Neural cell (in vitro differentiated cells): ENCODE results near the gene CHAC2. TPM values are rescaled to one million over a fixed set of nuclear protein-coding genes. Genes with fewer than 3 reads are reported as not detected.

ENCODE experiments used
- H2AFZ ChIP-seq: fragments of 200-600, 300-800 bp; sonication (generic), shearing (Covaris generic); 2 replicates; pipeline ENCODE4 v1.6.0; 2014; ENCODE audit warnings: low read depth, mild to moderate bottlenecking, antibody characterized with exemption, low read length, moderate library complexity
- H3F3A ChIP-seq: fragments of 200-600 bp; shearing (Covaris generic); 2 replicates; pipeline ENCODE4 v1.6.1; 2016; ENCODE audit warnings: mild to moderate bottlenecking, moderate library complexity, mixed read lengths, antibody characterized with exemption, low read length; ENCODE audit not compliant: insufficient read depth, poor library complexity, severe bottlenecking
- H3K27ac ChIP-seq: fragments of 200-600, 300-800 bp; sonication (generic), shearing (Covaris generic); 2 replicates; pipeline ENCODE4 v1.5.1; 2014; ENCODE audit warnings: mild to moderate bottlenecking, low read length, moderate library complexity
- H3K27me3 ChIP-seq: fragments of 300-800, 200-600 bp; sonication (generic), shearing (Covaris generic); 2 replicates; pipeline ENCODE4 v1.6.0; 2014; ENCODE audit warnings: mild to moderate bottlenecking, low read depth, low read length, moderate library complexity; ENCODE audit not compliant: insufficient read depth
- H3K36me3 ChIP-seq: fragments of 300-800, 200-600 bp; sonication (generic), shearing (Covaris generic); 2 replicates; pipeline ENCODE4 v1.5.1; 2014; ENCODE audit warnings: mild to moderate bottlenecking, antibody characterized with exemption, low read length, moderate library complexity; ENCODE audit not compliant: insufficient read depth
- H3K4me2 ChIP-seq: fragments of 300-800, 200-600 bp; sonication (generic), shearing (Covaris generic); 2 replicates; pipeline ENCODE4 v1.6.0; 2014; ENCODE audit warnings: mild to moderate bottlenecking, low read length
- H3K4me3 ChIP-seq: fragments of 300-800, 200-600 bp; sonication (generic), shearing (Covaris generic); 2 replicates; pipeline ENCODE4 v1.5.1; 2014; ENCODE audit warnings: mild to moderate bottlenecking, low read length, moderate library complexity
- H3K79me2 ChIP-seq: fragments of 200-600 bp; shearing (Covaris generic); replicated peaks from 2 replicates; pipeline ENCODE4 v1.6.0; 2014; ENCODE audit warnings: mild to moderate bottlenecking, low read length, moderate library complexity; ENCODE audit not compliant: insufficient read depth
- H3K9ac ChIP-seq: fragments of 300-800, 200-600 bp; sonication (generic), shearing (Covaris generic); 2 replicates; pipeline ENCODE4 v1.6.1; 2016; ENCODE audit warnings: mild to moderate bottlenecking, low read length, mixed read lengths
- H3K9me2 ChIP-seq: fragments of 200-600 bp; shearing (Covaris generic); 2 replicates; pipeline ENCODE4 v1.6.1; 2016; ENCODE audit warnings: mild to moderate bottlenecking, low read length, mixed read lengths; ENCODE audit not compliant: insufficient read depth
- H3K9me3 ChIP-seq: fragments of 200-600, 300-800 bp; sonication (generic), shearing (Covaris generic); 2 replicates; pipeline ENCODE4 v1.6.1; 2016; ENCODE audit warnings: mild to moderate bottlenecking, mixed run types, low read length, moderate library complexity, mixed read lengths
- H4K20me1 ChIP-seq: fragments of 200-600 bp; shearing (Covaris generic); 2 replicates; pipeline ENCODE4 v1.6.1; 2016; ENCODE audit warnings: mild to moderate bottlenecking, mixed run types; ENCODE audit not compliant: insufficient read depth
- EP300 ChIP-seq: fragments of 450-650 bp; conservative IDR thresholded peaks from 2 replicates; pipeline ENCODE4 v1.6.1; 2014; ENCODE audit warnings: antibody characterized with exemption, mild to moderate bottlenecking, moderate library complexity; ENCODE audit not compliant: poor library complexity, severe bottlenecking
- EZH2 ChIP-seq: fragments of 200-600, 300-800 bp; shearing (Covaris generic), sonication (generic); IDR thresholded peaks from 2 replicates; pipeline ENCODE4 v1.6.1; 2014; ENCODE audit warnings: antibody characterized with exemption, low read length, borderline replicate concordance, mild to moderate bottlenecking; ENCODE audit not compliant: insufficient read depth, poor library complexity, severe bottlenecking
- REST ChIP-seq: IDR thresholded peaks from 2 replicates; pipeline ENCODE4 v1.6.1; 2012; ENCODE audit warnings: borderline replicate concordance
- SMC3 ChIP-seq: fragments of 450-650 bp; conservative IDR thresholded peaks from 2 replicates; pipeline ENCODE4 v1.6.1; 2014; ENCODE audit warnings: antibody characterized with exemption, mild to moderate bottlenecking, moderate library complexity; ENCODE audit not compliant: poor library complexity
- TAF1 ChIP-seq: IDR thresholded peaks from 2 replicates; pipeline ENCODE4 v1.6.1; 2012; ENCODE audit warnings: low read depth
- polyA plus RNA-seq: library from polyadenylated mRNA; depleted of rRNA; stranded (reverse); fragments of >200 nt; gene quantifications from 2 replicates; pipeline ENCODE4 v1.2.3, GENCODE V29; 2014
- TF ChIP-seq, protein P1 (sequence below): fragments of 450-650 bp; IDR thresholded peaks from 2 replicates; pipeline ENCODE4 v1.5.1; 2014; ENCODE audit warnings: antibody characterized with exemption, mild to moderate bottlenecking, moderate library complexity; ENCODE audit not compliant: poor library complexity, severe bottlenecking

Gene CHAC2
- polyA plus RNA-seq, 1 donor from 2014 or later, result 7.7 TPM

DNA sequence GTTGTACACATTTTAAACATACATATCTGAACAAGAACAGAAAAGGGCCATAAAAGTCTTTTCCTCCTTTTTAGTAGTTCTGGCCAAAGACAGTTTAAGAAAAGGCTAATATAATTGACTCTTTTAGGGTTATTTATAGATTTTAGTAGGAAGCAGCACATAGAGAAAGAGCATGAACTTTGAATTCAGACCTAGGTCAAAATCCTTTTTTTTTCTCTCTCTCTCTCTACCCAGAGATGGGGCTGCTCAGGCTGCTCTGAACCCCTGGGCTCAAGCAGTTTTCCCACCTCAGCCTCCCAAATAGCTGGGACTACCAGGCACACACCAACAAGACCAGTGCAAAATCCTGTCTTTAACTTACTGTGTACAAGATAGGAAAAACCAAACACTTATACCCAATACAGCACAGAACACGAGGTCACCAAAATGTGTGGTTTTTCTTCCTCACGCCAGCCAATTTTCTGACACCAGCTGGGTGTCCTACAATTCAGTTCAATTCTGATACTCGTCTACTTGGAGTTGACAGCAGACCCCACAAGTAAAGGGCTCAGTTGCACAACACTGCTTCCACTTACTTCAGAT is 51.3 kb downstream of the CHAC2 start:
- TF ChIP-seq TAF1, result no peak
- TF ChIP-seq EZH2, result no peak
- TF ChIP-seq EP300, result no peak
- no peak for TF ChIP-seq REST
- TF ChIP-seq, protein P1, sequence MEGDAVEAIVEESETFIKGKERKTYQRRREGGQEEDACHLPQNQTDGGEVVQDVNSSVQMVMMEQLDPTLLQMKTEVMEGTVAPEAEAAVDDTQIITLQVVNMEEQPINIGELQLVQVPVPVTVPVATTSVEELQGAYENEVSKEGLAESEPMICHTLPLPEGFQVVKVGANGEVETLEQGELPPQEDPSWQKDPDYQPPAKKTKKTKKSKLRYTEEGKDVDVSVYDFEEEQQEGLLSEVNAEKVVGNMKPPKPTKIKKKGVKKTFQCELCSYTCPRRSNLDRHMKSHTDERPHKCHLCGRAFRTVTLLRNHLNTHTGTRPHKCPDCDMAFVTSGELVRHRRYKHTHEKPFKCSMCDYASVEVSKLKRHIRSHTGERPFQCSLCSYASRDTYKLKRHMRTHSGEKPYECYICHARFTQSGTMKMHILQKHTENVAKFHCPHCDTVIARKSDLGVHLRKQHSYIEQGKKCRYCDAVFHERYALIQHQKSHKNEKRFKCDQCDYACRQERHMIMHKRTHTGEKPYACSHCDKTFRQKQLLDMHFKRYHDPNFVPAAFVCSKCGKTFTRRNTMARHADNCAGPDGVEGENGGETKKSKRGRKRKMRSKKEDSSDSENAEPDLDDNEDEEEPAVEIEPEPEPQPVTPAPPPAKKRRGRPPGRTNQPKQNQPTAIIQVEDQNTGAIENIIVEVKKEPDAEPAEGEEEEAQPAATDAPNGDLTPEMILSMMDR, result no peak
- TF ChIP-seq SMC3, result no peak
- H3K27ac ChIP-seq, result no peak overlapping the region

GRCh38 chr2:53819634-53820033 is 52.0 kb downstream of the CHAC2 start:
- no peaks in the 10 kb centered on the region for H3K9me3 ChIP-seq
- no peak overlapping the region for H3K4me2 ChIP-seq
- H2AFZ ChIP-seq, result no peak overlapping the region
- H3F3A ChIP-seq, result no peaks in the 10 kb centered on the region
- no peaks in the 10 kb centered on the region for H3K9me2 ChIP-seq
- TF ChIP-seq SMC3 (no peak), REST (no peak)
- H4K20me1 ChIP-seq, result no peaks in the 10 kb centered on the region
- H3K36me3 ChIP-seq, result peaks cover 16% of the 10 kb centered on the region
- H3K79me2 ChIP-seq, result no peaks in the 10 kb centered on the region
- H3K9ac ChIP-seq, result no peak overlapping the region
- no peaks in the 10 kb centered on the region for H3K27me3 ChIP-seq
- H3K27ac ChIP-seq, result no peak overlapping the region
- no peak overlapping the region for H3K4me3 ChIP-seq

More for the DNA sequence above, 51.3 kb downstream of the CHAC2 start:
- Histone ChIP-seq H3K9me3 (no peaks in the 10 kb centered on the region), H3K9ac (no peak overlapping the region), H3F3A (no peaks in the 10 kb centered on the region), H4K20me1 (no peaks in the 10 kb centered on the region), H3K27me3 (no peaks in the 10 kb centered on the region), H3K9me2 (no peaks in the 10 kb centered on the region), H3K36me3 (peaks cover 16% of the 10 kb centered on the region), H3K4me2 (no peak overlapping the region), H3K4me3 (no peak overlapping the region), H3K79me2 (no peaks in the 10 kb centered on the region), H2AFZ (no peak overlapping the region)
